Inferior parietal cortex (tissue), 1 donor: ENCODE data around the gene STS.
"Not testable (repeated sequence)": the region's sequence is repeated elsewhere in the genome, so short reads cannot be mapped to it uniquely, and the experiment has no call there.

ENCODE experiments used
- DNase-seq: peaks from one replicate; pipeline ENCODE4 v3.0.0-alpha.2; 2016; ENCODE audit errors: extremely low spot score

Gene STS

DNA sequence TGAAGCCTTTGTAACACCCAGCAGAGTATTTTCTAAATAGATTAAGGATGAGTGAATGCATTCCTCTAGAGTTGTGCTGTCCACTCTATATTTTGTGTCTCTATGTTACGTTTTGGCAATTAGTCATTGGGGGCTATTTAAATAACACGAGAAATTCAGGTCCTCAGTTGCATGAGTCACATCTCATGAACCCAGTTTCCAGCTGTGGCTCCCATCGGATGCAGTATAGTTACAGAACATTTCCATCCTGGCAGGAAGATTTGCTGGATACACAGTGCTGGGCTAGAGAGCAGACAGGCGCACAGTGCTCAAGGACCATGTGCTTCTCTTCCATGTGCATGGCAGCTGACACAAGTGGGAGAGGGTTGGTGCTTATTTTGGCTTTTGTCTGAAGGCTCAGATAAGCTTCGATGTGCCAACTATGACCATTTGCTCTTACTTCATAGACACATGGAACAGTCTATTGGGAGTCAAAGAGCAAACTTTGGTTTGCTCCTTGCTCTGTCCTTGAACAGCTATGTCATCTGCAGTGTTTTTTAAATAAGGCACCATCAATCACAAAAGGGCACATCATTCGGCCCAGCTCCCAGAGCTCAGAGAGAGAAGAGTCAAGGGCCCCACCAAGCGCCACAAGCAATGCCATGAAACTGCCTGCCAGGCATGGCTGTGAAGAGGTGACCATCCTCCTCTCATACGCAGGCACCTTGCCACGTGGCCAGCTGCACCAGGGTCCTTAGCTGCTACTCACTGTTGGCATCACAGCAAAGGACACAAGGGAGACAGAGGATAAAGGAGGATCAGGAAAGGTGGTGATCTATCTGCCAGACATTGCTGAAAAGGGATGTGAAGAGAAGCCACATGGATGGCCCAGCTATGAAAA is 8.1 kb upstream of the STS start:
- DNase-seq: no peak

DNA sequence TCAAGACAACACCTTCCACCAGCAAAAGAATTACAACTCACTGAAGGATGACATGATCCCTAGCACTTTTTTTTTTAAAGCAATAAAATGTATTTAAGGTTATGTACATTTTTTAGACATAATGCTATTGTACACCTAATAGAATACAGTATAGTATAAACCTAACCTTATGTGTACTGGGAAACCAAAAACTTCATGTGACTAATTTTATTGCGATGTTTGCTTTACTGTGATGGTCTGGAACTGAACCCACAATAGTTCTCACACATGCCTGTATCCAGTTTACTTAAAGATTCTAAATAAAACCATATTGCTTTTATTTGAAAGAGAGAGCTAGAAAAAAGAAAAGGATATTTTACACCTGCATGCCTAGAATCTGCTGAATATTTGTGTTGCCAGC is 4.4 kb upstream of the STS start:
- no peak for DNase-seq

DNA sequence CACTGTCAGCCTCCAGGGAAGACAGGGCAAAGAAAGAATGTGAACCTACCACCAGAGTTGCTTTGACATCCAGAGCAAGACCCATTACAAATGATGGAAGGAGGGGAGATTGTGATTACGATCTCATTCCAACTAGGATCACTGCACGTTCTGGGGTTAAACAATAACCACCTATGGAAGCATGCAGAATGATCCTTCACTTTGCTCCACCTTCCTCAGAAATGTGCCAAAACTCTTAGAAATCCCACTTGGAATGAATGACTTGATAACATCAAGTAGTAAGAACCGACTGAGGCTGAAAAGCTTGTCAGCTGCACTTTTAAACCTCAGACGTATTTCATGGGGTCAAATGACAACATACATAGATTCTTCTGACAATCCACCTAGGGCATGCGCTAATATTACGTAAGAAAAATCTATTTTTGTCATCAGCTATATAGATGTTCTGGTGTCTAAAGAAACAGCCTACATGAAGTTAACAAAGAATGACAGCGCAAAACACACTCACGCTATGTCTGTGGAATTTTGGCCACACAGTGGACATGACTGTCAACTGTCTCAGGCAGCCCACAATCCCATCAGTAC is 3.5 kb upstream of the STS start:
- no peak for DNase-seq

DNA sequence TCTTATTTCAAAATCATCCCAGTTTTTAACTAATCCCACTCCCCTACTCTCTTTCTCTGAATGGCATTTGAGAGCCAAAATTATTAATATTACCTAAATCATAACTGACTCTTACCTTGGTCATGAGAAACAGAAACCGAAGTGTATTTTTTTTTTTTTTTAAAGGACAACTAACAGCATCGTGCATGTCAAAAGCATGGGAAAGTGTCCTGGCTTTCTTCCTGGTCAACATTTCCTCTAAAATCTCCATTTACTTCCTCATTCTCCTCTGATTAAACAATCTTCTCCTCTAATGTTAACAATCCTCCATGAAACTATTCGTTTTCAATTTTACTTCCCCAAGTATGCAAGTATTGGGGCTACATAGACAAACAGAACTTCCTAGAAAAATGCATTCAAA is 2.1 kb upstream of the STS start:
- DNase-seq: no peak

DNA sequence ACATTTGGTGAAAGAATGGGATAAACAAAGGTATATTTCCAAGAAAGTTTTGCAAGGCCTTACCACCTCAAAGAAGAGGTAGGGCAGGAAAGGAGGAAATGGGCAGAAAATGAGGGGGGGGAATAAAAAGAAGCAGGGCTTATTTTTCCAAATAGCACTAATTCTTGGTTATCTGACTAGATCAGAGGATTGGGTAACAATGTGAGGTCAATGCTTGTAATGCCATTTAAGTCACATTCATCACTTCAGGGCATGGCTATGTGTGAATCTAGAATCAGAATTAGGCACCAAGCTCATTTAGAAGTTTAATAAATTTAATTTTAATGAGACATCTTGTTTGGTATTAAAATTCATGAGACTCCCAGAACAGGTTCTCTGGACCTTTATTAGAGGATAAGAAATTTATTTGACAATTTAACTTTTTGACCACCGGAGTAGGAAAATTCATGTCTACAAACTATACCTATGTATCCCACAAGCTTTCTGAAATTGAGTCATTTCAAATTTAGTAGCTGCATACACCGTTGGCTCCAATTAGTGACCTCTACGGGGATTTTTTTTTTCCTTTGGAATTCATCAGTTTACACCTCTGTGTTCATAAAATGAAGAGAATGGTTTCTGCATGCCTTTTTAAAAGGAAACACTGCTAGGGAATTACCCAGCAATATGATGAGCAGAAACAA is 1.4 kb upstream of the STS start:
- DNase-seq: no peak

DNA sequence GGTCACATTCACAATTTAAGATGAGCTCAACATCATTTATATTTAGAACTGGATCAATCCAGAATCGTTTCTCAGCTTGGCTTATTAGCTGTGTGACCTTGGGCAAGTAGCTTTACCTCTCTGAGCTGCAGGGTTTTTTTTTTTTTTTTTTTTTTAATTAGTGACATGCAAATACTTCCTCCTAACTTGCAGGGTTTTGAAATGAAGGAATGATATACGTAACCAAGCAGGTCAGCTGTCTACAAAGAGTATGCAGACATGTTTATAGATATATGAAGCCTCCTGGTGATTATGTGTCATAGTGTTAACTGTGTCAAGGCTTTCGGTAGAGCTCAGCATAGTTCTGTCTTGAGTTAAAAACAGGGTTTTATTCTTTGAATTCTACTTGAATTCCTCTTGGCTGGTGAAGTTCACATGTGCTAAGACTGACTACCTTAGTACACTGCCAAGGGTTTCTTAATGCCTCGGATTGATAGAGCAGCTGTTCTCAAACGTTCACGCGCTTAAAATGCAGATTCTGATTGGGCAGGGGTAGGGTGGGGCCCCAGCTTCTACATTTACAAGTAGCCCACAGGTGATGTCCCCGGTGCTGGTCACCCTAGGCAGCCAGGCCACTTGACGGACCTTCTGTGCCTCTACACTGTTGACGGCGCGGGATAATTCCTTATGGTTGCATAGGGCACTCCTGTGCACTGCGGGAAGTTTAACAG is 654 bp upstream of the STS start:
- no peak for DNase-seq

DNA sequence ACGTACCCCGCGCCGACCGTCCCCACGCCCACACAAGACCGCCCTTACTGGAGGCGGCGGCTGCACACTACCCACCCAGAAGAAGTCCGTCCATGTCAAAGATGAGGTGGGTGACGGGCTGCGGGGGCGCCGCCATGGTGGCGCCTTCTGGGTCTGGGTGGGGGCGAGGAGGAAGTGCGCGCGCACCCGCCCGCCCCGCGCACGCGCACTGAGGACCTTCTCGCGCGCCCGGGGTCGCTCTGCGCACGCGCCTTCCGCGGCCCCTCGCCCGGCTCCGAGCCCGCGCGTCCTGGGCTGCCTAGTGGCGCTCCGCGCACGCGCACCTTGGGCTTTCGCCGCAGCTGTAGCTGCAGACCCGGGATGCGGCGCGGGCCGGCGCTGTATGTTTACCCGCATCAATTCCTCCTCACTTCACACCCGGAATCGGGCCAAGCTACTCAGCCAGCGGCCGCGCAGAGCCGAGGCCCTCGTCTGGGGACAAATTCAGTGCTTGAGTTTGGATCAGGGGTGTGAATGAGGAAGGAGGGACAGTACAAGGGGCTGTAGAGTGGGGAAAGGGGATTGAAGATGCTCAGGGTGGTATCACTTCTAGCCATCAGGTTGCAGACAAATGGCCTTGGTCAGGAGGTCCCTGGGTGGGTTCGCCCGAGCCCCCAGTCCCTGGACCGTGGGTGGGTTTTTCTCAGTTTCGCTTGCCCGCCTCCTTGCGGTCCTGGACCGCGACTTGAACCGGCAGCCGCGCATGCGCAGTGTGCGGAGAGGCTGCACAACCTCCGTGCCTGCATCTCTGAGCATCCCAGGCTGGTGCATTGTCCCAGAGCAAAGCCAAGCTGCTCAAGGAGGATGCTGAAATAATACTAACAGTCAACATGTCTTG is 704 bp downstream of the STS start, which contains the start of gene PUDP:
Gene PUDP (minus strand): TSS at position 176 of the 877 bp plus-strand sequence. CDS start 40 bp downstream, at position 136.
- DNase-seq: peak; percentile 69

DNA sequence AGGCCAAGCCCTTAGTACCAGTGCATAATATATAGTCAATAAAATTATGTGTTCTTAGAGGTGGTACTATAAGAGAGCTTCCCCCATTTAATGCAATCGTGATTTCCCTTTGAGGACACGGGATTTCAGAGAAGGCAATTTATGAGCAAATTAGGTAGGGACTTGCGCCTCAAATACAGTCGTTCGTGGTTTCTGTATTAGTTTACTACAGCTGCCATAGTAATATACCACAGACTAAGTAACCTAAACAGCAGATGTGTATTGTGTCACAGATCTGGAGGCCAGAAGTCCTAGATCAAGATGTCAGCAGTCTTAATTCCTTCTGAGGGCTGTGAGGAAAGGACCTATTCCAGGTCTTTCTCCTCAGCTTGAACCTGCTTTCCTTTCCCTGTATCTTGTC is 1.9 kb downstream of the STS start:
- no peak for DNase-seq

DNA sequence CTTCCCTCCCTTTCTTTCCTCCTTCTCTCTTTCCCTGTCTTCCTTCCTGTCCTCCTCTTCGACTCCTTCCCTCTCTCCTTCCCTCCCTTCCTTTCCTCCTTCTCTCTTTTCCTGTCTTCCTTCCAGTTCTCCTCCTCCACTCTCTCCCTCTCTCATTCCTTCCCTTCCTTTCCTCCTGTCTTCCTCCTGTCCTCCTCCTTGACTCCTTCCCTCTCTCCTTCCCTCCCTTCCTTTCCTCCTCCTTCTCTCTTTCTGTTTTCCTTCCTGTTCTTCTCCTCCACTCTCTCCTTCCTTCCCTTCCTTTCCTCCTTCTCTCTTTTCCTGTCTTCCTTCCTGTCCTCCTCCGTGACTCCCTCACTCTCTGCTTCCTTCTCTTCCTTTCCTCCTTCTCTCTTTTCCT is 5.7 kb downstream of the STS start:
- no peak for DNase-seq

DNA sequence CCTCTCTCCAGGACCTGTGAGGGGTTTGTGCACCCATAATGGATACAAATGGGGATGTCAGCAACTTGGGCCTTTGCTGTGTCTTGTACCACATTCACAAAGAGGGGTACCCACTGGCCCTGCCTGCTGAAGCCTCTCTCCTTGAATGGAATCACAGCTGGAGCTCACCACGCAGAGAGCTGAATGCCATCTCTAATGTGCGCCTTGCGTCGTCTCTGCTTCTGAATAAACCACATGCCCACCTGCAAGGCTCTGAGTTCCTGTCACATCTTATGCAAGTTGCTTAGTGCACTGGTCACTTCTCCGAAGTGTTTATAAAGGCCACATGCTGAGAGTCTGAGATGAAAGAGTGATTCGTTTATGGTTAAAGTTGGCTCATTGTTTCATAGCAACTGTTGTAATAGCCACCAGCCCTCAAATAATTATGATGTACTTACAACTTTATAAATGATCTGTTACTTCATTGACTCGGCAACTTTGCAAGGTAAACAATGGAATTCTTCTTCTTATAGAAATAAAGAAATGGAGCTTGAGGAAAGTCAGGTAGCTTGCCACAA is 6.6 kb downstream of the STS start:
- no peak for DNase-seq

DNA sequence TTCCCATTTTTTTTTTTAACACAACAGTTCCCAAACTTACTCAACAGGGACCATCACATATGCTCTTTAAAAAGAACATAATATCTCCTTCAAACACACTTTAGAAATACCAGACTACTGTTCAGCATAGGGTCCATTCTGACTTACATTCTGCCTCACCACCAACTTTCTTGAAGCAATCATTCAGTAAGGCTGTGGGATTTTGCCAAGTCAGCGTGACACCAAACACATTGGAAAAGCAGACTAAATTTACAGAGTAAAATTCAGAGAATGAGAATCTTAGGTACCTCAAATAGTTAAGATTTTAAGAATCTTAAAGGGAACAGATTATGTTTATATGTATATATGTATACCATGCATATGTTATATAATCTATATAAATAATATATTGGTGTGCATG is 7.7 kb downstream of the STS start:
- no peak for DNase-seq

DNA sequence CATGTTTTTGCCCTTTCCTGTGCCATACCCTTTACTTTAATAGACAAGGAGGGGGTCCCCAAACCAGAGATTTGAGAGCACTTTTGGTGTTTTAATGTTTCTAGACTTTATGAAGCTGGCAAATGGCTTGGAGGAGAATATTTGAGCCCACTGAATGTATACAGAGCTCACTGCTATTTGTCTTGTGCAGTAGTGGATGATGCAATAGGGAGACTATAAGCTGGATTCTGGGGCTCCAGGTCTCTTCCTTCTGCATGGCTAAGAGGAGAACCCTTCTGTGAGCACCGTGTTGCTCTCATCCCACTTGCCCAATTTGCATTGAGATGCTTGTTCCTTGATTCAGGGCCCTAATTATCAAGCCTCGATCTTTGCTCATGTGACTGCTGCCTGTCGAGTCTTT is 9.4 kb downstream of the STS start:
- no peak for DNase-seq

DNA sequence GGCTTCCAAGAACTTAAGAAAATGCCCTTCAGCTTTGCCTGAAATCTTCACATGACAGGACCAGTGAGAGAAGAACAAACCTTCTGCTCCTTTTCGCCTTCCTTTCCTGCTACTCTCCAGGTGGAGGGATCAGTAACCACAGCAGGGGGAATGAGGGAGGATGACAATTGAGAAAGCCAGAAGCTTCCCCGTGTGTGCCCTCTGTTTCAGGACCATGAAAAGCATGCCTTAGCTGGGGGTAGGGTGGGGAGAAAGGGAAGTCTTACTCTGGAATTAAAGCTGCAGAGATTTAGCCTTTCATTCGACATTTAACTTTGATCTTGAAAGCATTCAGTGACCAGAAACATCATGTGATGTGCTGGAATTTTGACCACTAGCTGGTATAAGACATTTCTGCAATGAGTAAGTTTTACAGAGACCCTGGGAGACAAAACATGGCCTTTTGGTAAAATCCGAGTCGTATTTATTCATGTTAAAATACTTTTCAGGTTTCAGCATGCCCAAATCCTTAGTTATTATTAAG is 11.0 kb downstream of the STS start:
- DNase-seq: no peak

DNA sequence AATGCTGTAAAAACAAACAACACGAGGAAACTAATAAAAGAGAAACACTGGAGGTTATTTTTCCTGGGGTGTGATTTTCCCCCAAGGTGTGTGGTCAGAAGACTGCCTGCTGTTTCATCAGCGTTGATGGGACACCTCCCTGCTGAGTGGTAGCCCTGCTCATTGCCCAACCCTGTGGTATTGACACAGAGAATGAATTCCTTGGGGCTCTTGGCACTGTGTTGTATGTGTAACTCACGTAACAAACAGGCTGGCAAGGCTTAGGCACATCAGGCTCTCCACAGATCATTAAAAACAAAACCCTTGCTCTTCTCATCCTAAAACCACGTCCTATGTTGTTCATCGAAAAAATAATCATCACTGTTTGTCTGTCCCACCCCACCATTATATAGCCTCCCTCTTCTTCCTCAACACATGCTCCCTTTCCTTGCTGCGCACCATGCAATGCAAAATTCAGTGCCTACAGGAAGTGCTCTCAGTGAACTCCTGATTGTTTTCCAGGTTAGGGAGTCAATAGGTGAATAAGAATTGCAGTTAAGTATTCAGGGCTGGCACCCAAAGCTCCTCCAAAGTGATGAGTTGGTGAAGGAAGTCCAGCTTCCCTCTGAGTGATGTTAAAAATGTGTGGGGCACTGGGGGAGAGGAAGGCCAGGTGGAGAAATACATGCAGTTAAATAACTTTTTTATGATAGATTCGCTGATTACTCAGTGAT is 11.8 kb downstream of the STS start:
- no peak for DNase-seq

DNA sequence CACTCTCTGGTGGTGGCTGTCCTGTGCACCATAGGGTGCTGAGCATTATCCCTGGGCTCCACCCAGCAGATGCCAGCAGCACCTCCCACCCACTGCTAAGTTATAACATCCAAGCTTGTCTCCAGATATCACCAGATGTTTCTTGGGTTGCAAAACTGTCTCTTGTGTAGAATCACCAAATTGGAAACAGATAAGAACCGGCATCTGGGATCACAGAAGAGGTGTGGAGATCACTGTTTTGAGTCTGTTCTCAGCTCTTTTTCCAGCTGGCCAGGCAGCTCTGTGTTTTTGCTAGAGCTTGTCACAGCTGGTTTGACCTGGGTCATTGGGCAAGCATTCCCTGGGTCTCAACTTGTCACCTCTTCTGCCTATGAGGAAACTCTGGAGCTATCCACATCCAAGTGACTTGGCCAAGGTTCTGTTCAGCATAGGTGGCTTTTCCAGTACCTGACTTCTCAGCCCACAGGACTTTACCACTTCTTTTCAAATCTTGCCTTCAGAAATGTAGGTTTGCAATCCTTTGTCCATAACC is 15.7 kb downstream of the STS start:
- DNase-seq: no peak

DNA sequence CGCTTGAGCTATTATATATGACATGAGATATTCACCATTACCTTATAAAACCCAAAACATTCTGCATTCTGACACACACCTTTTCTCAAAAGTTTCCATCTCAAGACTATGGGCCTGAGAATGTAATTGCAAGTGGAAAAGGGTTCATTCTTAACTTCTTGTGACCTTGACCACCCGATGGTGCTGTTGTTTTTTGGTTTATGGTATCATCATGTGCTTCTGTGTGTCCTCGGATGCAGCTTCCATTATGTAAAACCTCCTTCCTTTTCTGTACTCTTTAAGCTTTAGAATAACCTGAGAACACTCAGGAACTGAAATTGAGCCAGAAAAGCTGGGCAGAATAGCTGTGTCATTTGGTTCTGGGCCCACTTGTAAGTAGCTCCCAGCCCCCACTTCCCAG is 16.7 kb downstream of the STS start:
- no peak for DNase-seq

DNA sequence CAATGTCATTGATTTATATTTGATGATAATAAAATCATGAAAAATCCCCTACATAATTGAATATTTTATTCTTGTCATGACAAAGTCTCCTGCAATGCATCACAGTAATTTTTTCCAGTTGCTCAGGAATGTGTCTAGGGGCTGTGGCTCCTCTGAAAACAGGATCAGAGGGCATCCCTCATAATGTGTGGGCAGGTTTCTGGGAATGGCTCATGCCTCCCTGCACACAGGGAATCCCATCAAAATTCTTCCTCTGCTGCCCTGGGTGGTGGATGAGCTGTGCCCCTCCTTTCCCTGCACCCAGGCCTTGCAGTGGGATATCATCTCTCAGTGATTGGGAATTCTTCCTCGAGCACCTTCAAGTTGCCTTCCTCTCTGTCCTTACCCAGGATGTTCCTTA is 20.9 kb downstream of the STS start:
- DNase-seq: no peak

DNA sequence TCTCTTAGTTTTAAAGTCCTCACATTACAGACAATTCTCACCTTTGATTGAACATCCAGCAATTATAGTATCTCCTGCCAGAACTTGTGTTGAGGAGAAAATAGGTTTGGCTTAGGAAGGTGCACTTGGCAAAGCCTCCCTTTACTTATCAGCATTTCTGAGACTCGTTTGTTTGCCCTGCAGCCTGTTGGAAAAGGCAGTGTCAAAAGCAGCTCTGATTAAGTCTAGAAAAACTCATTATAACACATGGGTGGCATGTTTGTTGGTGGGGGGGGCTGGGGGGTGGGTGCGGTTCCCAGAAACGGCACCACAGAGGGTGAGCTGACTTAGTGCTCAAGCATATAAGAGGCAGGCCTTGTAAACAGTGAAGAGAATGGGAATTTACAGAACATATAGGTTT is 22.1 kb downstream of the STS start:
- no peak for DNase-seq

DNA sequence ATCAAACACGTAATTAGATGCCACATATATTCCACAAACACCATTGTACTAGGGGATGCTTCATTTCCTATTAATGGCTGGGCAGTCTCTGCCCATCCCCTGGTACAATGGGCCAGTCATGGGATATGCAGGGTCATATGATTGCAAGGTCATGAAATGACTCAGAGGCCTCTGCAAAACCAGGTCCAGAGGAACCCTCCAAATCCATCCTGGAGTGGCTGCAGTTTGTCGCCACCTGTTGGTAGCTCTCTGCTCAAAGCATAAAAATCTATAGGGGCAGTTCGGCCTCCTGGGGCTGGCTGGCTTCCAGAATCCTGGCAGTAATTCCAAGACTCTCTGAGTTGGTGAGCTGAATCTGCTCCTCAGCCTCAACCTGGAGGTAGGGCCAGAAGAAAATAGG is 23.4 kb downstream of the STS start:
- no peak for DNase-seq

DNA sequence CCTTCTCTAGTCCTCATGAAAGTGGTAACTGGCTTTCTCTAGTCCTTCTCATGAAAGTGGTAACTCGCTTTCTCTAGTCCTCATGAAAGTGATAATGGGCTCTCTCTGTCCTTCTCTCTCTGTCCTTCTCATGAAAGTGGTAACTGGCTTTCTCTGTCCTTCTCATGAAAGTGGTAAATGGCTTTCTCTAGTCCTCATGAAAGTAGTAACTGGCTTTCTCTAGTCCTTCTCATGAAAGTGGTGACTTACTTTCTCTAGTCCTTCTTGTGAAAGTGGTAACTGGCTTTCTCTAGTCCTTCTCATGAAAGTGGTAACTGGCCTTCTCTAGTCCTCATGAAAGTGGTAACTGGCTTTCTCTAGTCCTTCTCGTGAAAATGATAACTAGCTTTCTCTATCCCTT is 31.3 kb downstream of the STS start:
- not testable (repeated sequence) for DNase-seq
